Adrenal gland (tissue), 12 donors: ENCODE data around the gene AQP3. TPM values are rescaled to one million over a fixed set of nuclear protein-coding genes. Genes with fewer than 3 reads are reported as not detected.
A peak's percentile ranks its signal among the peaks of the same experiment; 100 is the strongest.

ENCODE experiments used
- DNase-seq, 7 donors: peaks; one replicate each; pipeline ENCODE4 v3.0.0-alpha.2; 2019 to 2020
- H3K27ac ChIP-seq, 5 donors: fragments of 200-600 bp; sonication (generic) in 4 of 5; 1 replicate in 3 of 5; 2 replicates in 2 of 5; pipeline versions ENCODE4 v1.5.1 to v1.8.0; 2016 to 2020; ENCODE audit warnings: mild to moderate bottlenecking in 1 of 5
- H3K27me3 ChIP-seq: fragments of 200-600 bp; 2 replicates; pipeline ENCODE4 v1.8.0; 2021
- H3K36me3 ChIP-seq, 2 donors: fragments of 200-600 bp; replicated peaks in 1 of 2; 1 replicate in 1 of 2; 2 replicates in 1 of 2; pipeline versions ENCODE4 v1.5.1 to v1.8.0; 2018 to 2022
- H3K4me1 ChIP-seq, 2 donors: fragments of 200-600 bp; replicated peaks in 1 of 2; 1 replicate in 1 of 2; 2 replicates in 1 of 2; pipeline versions ENCODE4 v1.5.1 to v1.8.0; 2018 to 2021
- H3K4me3 ChIP-seq, 4 donors: fragments of 200-600 bp; sonication (generic) in 3 of 4; one replicate each; pipeline ENCODE4 v1.5.1; 2016 to 2018
- H3K9me3 ChIP-seq, 3 donors: fragments of 200-600 bp; sonication (generic) in 1 of 3; replicated peaks in 1 of 3; 1 replicate in 2 of 3; 2 replicates in 1 of 3; pipeline versions ENCODE4 v1.5.1 to v1.8.0; 2016 to 2021
- POLR2A ChIP-seq, 2 donors: fragments of 450-650 bp; IDR thresholded peaks; one replicate each; pipeline ENCODE4 v1.6.1; 2017; ENCODE audit warnings: antibody characterized with exemption in 2 of 2, mild to moderate bottlenecking in 2 of 2, moderate library complexity in 1 of 2
- WGBS, 4 donors: extraction: QIAGEN DNeasy Blood & Tissue Kit in 2 of 4; methylation state at CpG; one replicate each; pipeline versions ENCODE4 v1.1.5 to v1.1.7; 2013 to 2017; 5-methylcytosine and 5-hydroxymethylcytosine counted together
- intact Hi-C, 2 donors: fragments of 100-400 bp; cut with DNase I; formaldehyde crosslinking; loops; one replicate each; pipeline versions ENCODE4 v1.14.1 to v1.15.0; 2022 to 2023
- polyA plus RNA-seq, 3 donors: library from polyadenylated mRNA; stranded (reverse); fragments of 200-250 nt in 2 of 3; fragments of 350-450 nt in 1 of 3; fragmentation: Illumina TruSeq in 1 of 3; extraction: RNeasy Lipid Tissue Mini Kit (QIAGEN cat#74804) in 1 of 3; gene quantifications; one replicate each; pipeline ENCODE4 v1.2.3, GENCODE V29; 2013 to 2014
- total RNA-seq, 9 donors: library from RNA; depleted of rRNA in 4 of 9; stranded (reverse); fragments of >200 nt in 4 of 9; fragments of 120-200 nt in 1 of 9; fragmentation: NEBNext Ultra II Directional in 1 of 9; extraction: Animal tissue kit (Norgen Biotek cat#: 25700) in 1 of 9; gene quantifications; one replicate each; pipeline versions ENCODE4 v1.1.0 to v1.2.4, GENCODE V29; 2013 to 2023
- TF ChIP-seq, protein P1 (sequence below), 6 experiments: fragments of 450-650 bp in 4 of 6; fragments of 200-600 bp in 2 of 6; sonication (generic) in 1 of 6; IDR thresholded peaks; 1 replicate in 5 of 6; 2 replicates in 1 of 6; pipeline versions ENCODE4 v1.5.1 to v1.8.0; 2016 to 2021; ENCODE audit warnings: antibody characterized with exemption in 6 of 6, mild to moderate bottlenecking in 2 of 6, moderate library complexity in 1 of 6
- donor health status: healthy with polysubstance abuse.
- donor health status: Bipolar disorder and iron deficiency.
- donor health status: DM: yes; HTN: yes; CAD: no.
- donor health status: DM: no; HTN: no; CAD: no.
- donor health status: DM: no; HTN: no; CAD: no.
- donor health status: DM: yes; HTN: yes; CAD: no.

Gene AQP3
- total and polyA plus RNA-seq, 12 donors: 0.88 to 17.9 (median 2.3) TPM

DNA sequence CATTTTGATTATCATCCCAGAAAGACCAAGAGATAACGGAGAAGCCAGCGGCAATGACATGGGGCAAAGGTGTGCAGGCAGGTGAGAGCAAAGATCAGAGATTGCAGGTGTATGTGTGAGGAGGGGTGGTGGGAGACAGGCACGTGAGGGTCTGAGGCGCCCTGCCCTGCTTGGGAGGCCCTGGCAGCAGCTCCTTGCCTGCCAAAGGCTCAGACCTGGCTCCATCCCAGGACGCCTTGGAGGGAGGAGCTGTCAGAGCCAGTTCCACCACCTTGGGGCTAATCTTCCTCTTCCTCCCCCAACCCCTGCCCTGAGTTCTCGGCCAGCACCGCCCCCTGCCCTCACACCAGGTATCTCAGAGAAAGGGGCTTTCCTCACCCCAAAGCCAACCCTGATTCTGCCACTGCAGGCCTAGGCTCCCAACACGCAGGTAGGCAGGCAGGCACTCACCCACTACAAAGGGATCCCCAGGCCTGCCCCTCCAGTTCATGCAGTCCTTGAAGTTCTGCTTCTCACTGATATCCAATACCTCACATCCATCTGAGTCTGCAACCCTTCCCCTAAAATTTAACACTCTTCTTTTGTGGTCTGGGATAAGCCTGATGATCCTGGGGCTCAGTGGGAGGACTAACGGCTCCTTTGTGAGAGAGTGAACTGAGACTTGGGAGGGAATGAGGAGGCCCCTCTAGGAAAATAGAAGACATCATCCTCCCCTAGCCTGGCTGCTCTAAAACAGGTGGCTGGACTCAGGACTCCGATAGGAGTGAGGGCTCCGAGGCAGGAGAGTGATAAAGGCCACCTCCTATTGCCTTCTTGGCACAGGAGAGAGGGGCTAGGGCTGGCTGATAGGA lies 1.8 kb downstream of the AQP3 start:
- H3K36me3 ChIP-seq: no peaks in the 10 kb centered on the region
- H3K27ac ChIP-seq: no peak overlapping the region
- intact Hi-C loops: loop anchor here in 1 of 2 donors (5.0 kb wide), 1 partner anchor 38 kb away; no protein-coding TSS in a partner anchor
- H3K4me3 ChIP-seq: no peak overlapping the region
- H3K9me3 ChIP-seq: no peaks in the 10 kb centered on the region
- H3K27me3 ChIP-seq: no peaks in the 10 kb centered on the region
- H3K4me1 ChIP-seq: peaks cover 6 to 12% of the 10 kb centered on the region in 2 donors
- no peak for DNase-seq
- WGBS, 4 donors: 87 to 96% (median 93%) methylated on average over 10 to 11 of the region's 11 CpGs
- no peak for TF ChIP-seq POLR2A (IDR thresholded peaks at IDR 0.05)
- TF ChIP-seq, protein P1, sequence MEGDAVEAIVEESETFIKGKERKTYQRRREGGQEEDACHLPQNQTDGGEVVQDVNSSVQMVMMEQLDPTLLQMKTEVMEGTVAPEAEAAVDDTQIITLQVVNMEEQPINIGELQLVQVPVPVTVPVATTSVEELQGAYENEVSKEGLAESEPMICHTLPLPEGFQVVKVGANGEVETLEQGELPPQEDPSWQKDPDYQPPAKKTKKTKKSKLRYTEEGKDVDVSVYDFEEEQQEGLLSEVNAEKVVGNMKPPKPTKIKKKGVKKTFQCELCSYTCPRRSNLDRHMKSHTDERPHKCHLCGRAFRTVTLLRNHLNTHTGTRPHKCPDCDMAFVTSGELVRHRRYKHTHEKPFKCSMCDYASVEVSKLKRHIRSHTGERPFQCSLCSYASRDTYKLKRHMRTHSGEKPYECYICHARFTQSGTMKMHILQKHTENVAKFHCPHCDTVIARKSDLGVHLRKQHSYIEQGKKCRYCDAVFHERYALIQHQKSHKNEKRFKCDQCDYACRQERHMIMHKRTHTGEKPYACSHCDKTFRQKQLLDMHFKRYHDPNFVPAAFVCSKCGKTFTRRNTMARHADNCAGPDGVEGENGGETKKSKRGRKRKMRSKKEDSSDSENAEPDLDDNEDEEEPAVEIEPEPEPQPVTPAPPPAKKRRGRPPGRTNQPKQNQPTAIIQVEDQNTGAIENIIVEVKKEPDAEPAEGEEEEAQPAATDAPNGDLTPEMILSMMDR (IDR thresholded peaks at IDR 0.05): no peak

DNA sequence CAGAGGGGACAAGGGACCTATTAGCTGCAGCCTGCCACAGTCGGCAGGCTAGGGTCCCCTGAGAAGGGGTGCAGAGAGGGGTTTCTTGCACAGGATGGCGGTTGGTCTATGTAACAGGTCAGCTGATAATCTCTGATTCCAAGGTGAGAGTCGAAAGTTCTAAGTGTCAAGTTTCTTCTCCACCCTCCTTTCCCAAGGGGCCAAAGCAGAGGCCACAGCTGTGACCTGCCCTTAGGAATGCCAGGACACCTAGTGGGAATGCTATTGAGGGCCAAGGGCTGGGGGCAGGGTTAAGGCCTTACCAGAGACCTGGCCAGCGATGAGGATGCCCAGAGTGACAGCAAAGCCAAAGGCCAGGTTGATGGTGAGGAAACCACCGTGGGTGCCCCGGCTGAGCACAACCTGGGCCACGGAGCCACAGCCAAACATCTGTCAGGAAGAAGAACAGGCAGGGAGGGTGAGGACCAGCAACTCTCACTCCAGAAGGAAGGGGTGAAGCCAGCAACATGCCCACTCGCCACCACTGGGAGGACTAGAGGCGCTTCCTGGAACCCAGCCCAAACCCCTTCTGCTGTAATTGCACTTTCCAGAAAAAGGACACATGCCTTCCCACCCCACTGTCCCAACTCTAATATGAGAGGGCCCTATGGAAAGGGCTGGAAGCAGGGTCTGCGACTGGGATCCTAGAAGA lies 3.8 kb downstream of the AQP3 start:
- Histone ChIP-seq H3K4me1 (peaks cover 6 to 12% of the 10 kb centered on the region in 2 donors), H3K27ac (no peak overlapping the region), H3K36me3 (no peaks in the 10 kb centered on the region), H3K9me3 (no peaks in the 10 kb centered on the region), H3K27me3 (no peaks in the 10 kb centered on the region), H3K4me3 (no peak overlapping the region)
- intact Hi-C loops: no loop called here
- 82 to 91% (median 87%) methylated on average over 7 to 10 of the region's 10 CpGs for WGBS, 4 donors
- peak in 1 of 7 donors; percentile 17 for DNase-seq
- TF ChIP-seq, protein P1 (IDR thresholded peaks at IDR 0.05): no peak

DNA sequence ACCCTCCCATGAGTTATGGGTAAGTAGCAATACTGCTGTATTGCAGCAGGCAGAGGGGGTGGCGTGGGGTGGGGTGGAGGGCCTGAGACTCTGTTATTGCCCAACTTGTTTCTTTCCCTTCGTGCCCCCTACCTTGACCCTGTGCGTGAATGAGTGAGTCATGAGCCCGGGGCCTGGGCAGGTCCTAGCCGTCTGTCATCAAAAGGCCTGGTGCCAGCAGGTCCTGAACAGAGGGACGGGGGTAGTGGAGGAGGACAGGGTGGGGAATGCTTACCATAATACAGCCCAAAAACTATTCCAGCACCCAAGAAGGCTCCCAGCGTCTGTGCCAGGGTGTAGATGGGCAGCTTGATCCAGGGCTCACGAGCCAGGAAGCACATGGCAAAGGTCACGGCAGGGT lies 4.3 kb downstream of the AQP3 start:
- Histone ChIP-seq H3K4me3 (no peak overlapping the region), H3K27me3 (no peaks in the 10 kb centered on the region), H3K4me1 (peaks cover 6 to 12% of the 10 kb centered on the region in 2 donors), H3K9me3 (no peaks in the 10 kb centered on the region), H3K36me3 (no peaks in the 10 kb centered on the region), H3K27ac (peak overlapping the region in 1 of 5 donors; percentile 14)
- TF ChIP-seq POLR2A (IDR thresholded peaks at IDR 0.05): no peak
- TF ChIP-seq, protein P1 (IDR thresholded peaks at IDR 0.05): no peak
- DNase-seq: peak; percentile 58 to 90 (median 86)
- WGBS, 4 donors: 40 to 81% (median 64%) methylated on average over 7 to 9 of the region's 9 CpGs
- intact Hi-C loops: no loop called here

DNA sequence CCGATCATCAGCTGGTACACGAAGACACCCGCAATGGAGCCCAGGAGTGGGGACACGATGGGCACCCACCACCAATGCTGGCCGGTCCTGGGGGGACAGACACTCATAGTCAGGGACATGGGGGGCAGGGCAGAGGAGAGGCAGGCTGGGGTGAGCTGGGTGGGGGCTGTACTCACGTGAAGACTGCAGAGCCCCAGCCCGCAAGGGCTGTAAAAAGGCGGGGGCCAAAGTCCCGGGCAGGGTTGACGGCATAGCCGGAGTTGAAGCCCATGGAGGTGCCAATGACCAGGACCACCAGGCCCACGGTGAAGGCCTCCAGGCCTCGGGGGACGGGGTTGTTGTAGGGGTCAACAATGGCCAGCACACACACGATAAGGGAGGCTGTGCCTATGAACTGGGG lies 5.3 kb downstream of the AQP3 start:
- intact Hi-C loops: no loop called here
- 92 to 97% (median 94%) methylated on average over 6 to 15 of the region's 15 CpGs for WGBS, 4 donors
- Histone ChIP-seq H3K36me3 (no peaks in the 10 kb centered on the region), H3K27me3 (no peaks in the 10 kb centered on the region), H3K27ac (no peak overlapping the region), H3K4me3 (no peak overlapping the region), H3K4me1 (peaks cover 3 to 5% of the 10 kb centered on the region in 2 donors), H3K9me3 (no peaks in the 10 kb centered on the region)
- DNase-seq: no peak
- TF ChIP-seq, protein P1 (IDR thresholded peaks at IDR 0.05): no peak
- TF ChIP-seq POLR2A (IDR thresholded peaks at IDR 0.05): no peak
